NCI-H82 treated with DMSO at 0.1 percent for 48 hours (cell line): Measurements from ENCODE around the gene FAM111A.

ENCODE experiments used
- DNase-seq: peaks from one replicate; lab custom pipeline; 2025; ENCODE audit not compliant: unreplicated experiment; lab: John Stamatoyannopoulos, UW

FAM111A gene

GRCh38 chr11:59179121-59179520, 36.5 kb downstream of the FAM111A start:
- DNase-seq = no peak

- no peak for DNase-seq
Observed at GRCh38 chr11:59180168-59180776, 37.6 kb downstream of the FAM111A start.

GRCh38 chr11:59180907-59181306, 38.3 kb downstream of the FAM111A start:
- no peak for DNase-seq

- no peak for DNase-seq
Observed at GRCh38 chr11:59181746-59182456, 39.2 kb downstream of the FAM111A start.

GRCh38 chr11:59182457-59183151, 39.9 kb downstream of the FAM111A start:
- DNase-seq = no peak

- DNase-seq = no peak
Observed at GRCh38 chr11:59183771-59184170, 41.1 kb downstream of the FAM111A start.

GRCh38 chr11:59184691-59185339, 42.2 kb downstream of the FAM111A start:
- no peak for DNase-seq

GRCh38 chr11:59185386-59185945, 42.8 kb downstream of the FAM111A start:
- DNase-seq = no peak

- DNase-seq = no peak
Observed at GRCh38 chr11:59186130-59186594, 43.5 kb downstream of the FAM111A start.

GRCh38 chr11:59187035-59187434, 44.4 kb downstream of the FAM111A start:
- DNase-seq = no peak

- no peak for DNase-seq
Observed at GRCh38 chr11:59187587-59187986, 44.9 kb downstream of the FAM111A start.

- DNase-seq = no peak
Observed at GRCh38 chr11:59188954-59189353, 46.3 kb downstream of the FAM111A start.

- peak; percentile 46 for DNase-seq
Observed at GRCh38 chr11:59189986-59190385, 47.3 kb downstream of the FAM111A start.

GRCh38 chr11:59191095-59191494, 48.4 kb downstream of the FAM111A start:
- DNase-seq = no peak

GRCh38 chr11:59191890-59192289, 49.2 kb downstream of the FAM111A start:
- no peak for DNase-seq

GRCh38 chr11:59192446-59193020, 49.9 kb downstream of the FAM111A start:
- DNase-seq = no peak

- no peak for DNase-seq
Observed at GRCh38 chr11:59193587-59194130, 51.0 kb downstream of the FAM111A start.

GRCh38 chr11:59195586-59195985, 52.9 kb downstream of the FAM111A start:
- no peak for DNase-seq

GRCh38 chr11:59196777-59197176, 54.1 kb downstream of the FAM111A start:
- DNase-seq = no peak

GRCh38 chr11:59197991-59198390, 55.3 kb downstream of the FAM111A start:
- DNase-seq = no peak

GRCh38 chr11:59198726-59199125, 56.1 kb downstream of the FAM111A start:
- DNase-seq = no peak
